CD4-positive, alpha-beta T cell (primary cell): ENCODE measurements around the gene FOXO1. TPM values are rescaled to one million over a fixed set of nuclear protein-coding genes. Genes with fewer than 3 reads are reported as not detected.

Experiments
- ATAC-seq: fragments of 200-7000 bp; cut with Tn5 transposase; one replicate; pipeline ENCODE4 v1.10.0; 2022; ENCODE audit warnings: mild to moderate bottlenecking; ENCODE audit not compliant: poor library complexity
- CTCF ChIA-PET: fragments of 350-600 bp; sonication (Branson Sonifier 250); formaldehyde crosslinking; loops from one replicate; lab custom pipeline; 2021; ENCODE audit warnings: antibody characterized with exemption, inconsistent platforms; lab: Charles Lee
- POLR2A ChIA-PET: fragments of 350-600 bp; sonication (Branson Sonifier 250); formaldehyde crosslinking; loops from one replicate; lab custom pipeline; 2021; ENCODE audit warnings: antibody characterized with exemption, inconsistent platforms; lab: Charles Lee
- DNase-seq, 14 experiments: peaks; one replicate each; pipeline ENCODE4 v3.0.0-alpha.2; 2013 to 2020; ENCODE audit warnings: mixed read lengths in 2 of 14
- H3K27ac ChIP-seq, 2 donors: one replicate each; pipeline versions ENCODE4 v1.5.1 to v1.7.0; 2013; ENCODE audit warnings: low read length in 2 of 2, low read depth in 1 of 2, mild to moderate bottlenecking in 1 of 2
- H3K27me3 ChIP-seq, 2 experiments: 1 replicate in 1 of 2; 2 replicates in 1 of 2; pipeline versions ENCODE4 v1.6.1 to v1.7.0; 2013; ENCODE audit warnings: low read length in 2 of 2, control low read depth in 1 of 2, mild to moderate bottlenecking in 1 of 2, moderate library complexity in 1 of 2; ENCODE audit not compliant: insufficient read depth in 2 of 2, control insufficient read depth in 1 of 2
- H3K36me3 ChIP-seq: one replicate; pipeline ENCODE4 v1.6.1; 2013; ENCODE audit warnings: low read length, control low read depth; ENCODE audit not compliant: insufficient read depth
- H3K4me1 ChIP-seq: one replicate; pipeline ENCODE4 v1.6.1; 2013; ENCODE audit warnings: low read length, control low read depth; ENCODE audit not compliant: insufficient read depth
- H3K4me3 ChIP-seq: one replicate; pipeline ENCODE4 v1.5.1; 2013; ENCODE audit warnings: mild to moderate bottlenecking, low read length, moderate library complexity
- H3K9me3 ChIP-seq, 2 experiments: 1 replicate in 1 of 2; 2 replicates in 1 of 2; pipeline versions ENCODE4 v1.6.1 to v1.7.0; 2013; ENCODE audit warnings: low read length in 2 of 2, mild to moderate bottlenecking in 2 of 2, control low read depth in 1 of 2, moderate library complexity in 1 of 2; ENCODE audit not compliant: control insufficient read depth in 1 of 2, insufficient read depth in 1 of 2
- H3K27ac Mint-ChIP-seq: one replicate; pipeline ENCODE4 v1.8.0; 2020; ENCODE audit warnings: mixed read lengths
- H3K27me3 Mint-ChIP-seq: one replicate; pipeline ENCODE4 v1.8.0; 2021; ENCODE audit warnings: mixed read lengths
- H3K36me3 Mint-ChIP-seq: one replicate; pipeline ENCODE4 v1.8.0; 2021; ENCODE audit warnings: low read depth, mixed read lengths
- H3K4me1 Mint-ChIP-seq: one replicate; pipeline ENCODE4 v1.8.0; 2021; ENCODE audit warnings: low read depth, mixed read lengths
- H3K4me3 Mint-ChIP-seq: one replicate; pipeline ENCODE4 v1.8.0; 2020; ENCODE audit warnings: mild to moderate bottlenecking, mixed read lengths
- H3K9me3 Mint-ChIP-seq: one replicate; pipeline ENCODE4 v1.8.0; 2020; ENCODE audit warnings: mixed read lengths
- intact Hi-C, 2 experiments: fragments of 100-400 bp; cut with DNase I in 1 of 2; cut with micrococcal nuclease in 1 of 2; formaldehyde crosslinking; loops; one replicate each; pipeline versions ENCODE4 v1.15.1 to v1.9.0; 2023 to 2025; cut with DNase I, micrococcal nuclease
- total RNA-seq, 174 experiments: library from RNA in 2 of 174; stranded (reverse) in 2 of 174; gene quantifications; one replicate each; pipeline ENCODE4 v1.2.3 and lab custom pipeline; 2021 to 2026
- TF ChIP-seq, protein P1 (sequence below): fragments of 200-600 bp; IDR thresholded peaks from one replicate; pipeline ENCODE4 v1.8.0; 2022; ENCODE audit warnings: antibody characterized with exemption, mild to moderate bottlenecking

The FOXO1 gene
- total RNA-seq, 2 experiments from 2014 or later: 93.1 to 101 TPM

DNA sequence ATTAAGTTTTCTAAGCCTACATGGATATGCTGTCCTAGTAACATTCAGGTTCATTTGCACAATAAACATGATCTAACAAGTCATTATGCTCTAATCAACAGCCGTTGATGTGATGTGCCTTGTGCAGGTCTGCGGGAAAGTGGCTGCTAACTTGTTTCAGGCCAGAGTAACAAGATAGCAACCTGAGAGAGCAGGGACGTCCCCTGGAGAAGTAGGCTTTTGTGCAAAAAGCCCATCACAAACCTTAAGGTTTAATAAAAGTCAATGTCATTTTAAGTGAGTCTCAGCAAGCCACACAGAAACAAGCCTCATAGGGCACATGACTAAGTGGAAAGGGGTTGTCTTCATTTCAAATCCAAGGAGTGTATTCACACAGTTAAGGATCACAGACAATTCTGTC, 17.6 kb downstream of the FOXO1 start:
- H3K27me3 Mint-ChIP-seq: no peaks in the 10 kb centered on the region
- Histone ChIP-seq H3K9me3 (no peaks in the 10 kb centered on the region), H3K4me1 (peaks cover 69% of the 10 kb centered on the region), H3K36me3 (no peaks in the 10 kb centered on the region), H3K27me3 (no peaks in the 10 kb centered on the region), H3K27ac (no peak overlapping the region), H3K4me3 (no peak overlapping the region)
- H3K4me1 Mint-ChIP-seq: peaks cover 100% of the 10 kb centered on the region
- TF ChIP-seq, protein P1, sequence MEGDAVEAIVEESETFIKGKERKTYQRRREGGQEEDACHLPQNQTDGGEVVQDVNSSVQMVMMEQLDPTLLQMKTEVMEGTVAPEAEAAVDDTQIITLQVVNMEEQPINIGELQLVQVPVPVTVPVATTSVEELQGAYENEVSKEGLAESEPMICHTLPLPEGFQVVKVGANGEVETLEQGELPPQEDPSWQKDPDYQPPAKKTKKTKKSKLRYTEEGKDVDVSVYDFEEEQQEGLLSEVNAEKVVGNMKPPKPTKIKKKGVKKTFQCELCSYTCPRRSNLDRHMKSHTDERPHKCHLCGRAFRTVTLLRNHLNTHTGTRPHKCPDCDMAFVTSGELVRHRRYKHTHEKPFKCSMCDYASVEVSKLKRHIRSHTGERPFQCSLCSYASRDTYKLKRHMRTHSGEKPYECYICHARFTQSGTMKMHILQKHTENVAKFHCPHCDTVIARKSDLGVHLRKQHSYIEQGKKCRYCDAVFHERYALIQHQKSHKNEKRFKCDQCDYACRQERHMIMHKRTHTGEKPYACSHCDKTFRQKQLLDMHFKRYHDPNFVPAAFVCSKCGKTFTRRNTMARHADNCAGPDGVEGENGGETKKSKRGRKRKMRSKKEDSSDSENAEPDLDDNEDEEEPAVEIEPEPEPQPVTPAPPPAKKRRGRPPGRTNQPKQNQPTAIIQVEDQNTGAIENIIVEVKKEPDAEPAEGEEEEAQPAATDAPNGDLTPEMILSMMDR: no peak
- H3K4me3 Mint-ChIP-seq: peak overlapping the region; percentile 22
- intact Hi-C loops: loop anchor here in 1 of 2 experiments (2.0 kb wide), 1 partner anchor 14 kb away; no protein-coding TSS in a partner anchor
- ChIA-PET POLR2A (no interaction called here), CTCF (no interaction called here)
- no peak for ATAC-seq
- DNase-seq: no peak
- no peaks in the 10 kb centered on the region for H3K9me3 Mint-ChIP-seq
- H3K36me3 Mint-ChIP-seq: peaks cover 19% of the 10 kb centered on the region
- peak overlapping the region; percentile 78 for H3K27ac Mint-ChIP-seq

DNA sequence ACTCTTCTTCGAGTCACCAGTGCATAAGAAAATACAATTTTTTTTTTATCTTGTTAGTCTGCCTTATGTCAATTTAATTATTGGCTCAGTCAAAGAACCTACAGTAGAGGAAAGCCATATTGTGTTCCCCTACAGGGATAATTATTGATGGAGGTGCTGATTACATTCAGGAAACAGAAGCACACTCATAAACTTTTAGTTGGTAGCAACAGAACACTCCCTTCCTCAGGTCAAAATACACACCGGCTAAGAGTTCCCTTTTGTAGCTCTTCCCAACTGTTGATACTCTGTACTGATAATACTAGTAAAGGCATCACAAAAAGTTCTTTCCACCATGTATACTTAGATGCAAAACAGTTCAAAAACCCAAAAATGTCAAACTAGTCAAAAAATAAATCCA, 18.4 kb downstream of the FOXO1 start:
- peaks cover 22% of the 10 kb centered on the region for H3K36me3 Mint-ChIP-seq
- Histone ChIP-seq H3K4me1 (peaks cover 65% of the 10 kb centered on the region), H3K36me3 (no peaks in the 10 kb centered on the region), H3K27me3 (no peaks in the 10 kb centered on the region), H3K9me3 (no peaks in the 10 kb centered on the region), H3K27ac (no peak overlapping the region), H3K4me3 (no peak overlapping the region)
- ATAC-seq: no peak
- TF ChIP-seq, protein P1: no peak
- intact Hi-C loops: loop anchor here in 1 of 2 experiments (2.0 kb wide), 1 partner anchor 15 kb away; no protein-coding TSS in a partner anchor
- POLR2A ChIA-PET: interaction anchor here (0.8 to 2.0 kb wide), 4 partner anchors 11 to 83 kb away, joined by 3 to 6 read pairs (median 4); no protein-coding TSS in a partner anchor
- peaks cover 100% of the 10 kb centered on the region for H3K4me1 Mint-ChIP-seq
- CTCF ChIA-PET: interaction anchor here (1.2 to 1.8 kb wide), 2 partner anchors 13 to 578 kb away, joined by 4 read pairs; no protein-coding TSS in a partner anchor
- H3K9me3 Mint-ChIP-seq: no peaks in the 10 kb centered on the region
- H3K27ac Mint-ChIP-seq: peak overlapping the region; percentile 78
- DNase-seq: no peak
- peak overlapping the region; percentile 60 for H3K4me3 Mint-ChIP-seq
- no peaks in the 10 kb centered on the region for H3K27me3 Mint-ChIP-seq

DNA sequence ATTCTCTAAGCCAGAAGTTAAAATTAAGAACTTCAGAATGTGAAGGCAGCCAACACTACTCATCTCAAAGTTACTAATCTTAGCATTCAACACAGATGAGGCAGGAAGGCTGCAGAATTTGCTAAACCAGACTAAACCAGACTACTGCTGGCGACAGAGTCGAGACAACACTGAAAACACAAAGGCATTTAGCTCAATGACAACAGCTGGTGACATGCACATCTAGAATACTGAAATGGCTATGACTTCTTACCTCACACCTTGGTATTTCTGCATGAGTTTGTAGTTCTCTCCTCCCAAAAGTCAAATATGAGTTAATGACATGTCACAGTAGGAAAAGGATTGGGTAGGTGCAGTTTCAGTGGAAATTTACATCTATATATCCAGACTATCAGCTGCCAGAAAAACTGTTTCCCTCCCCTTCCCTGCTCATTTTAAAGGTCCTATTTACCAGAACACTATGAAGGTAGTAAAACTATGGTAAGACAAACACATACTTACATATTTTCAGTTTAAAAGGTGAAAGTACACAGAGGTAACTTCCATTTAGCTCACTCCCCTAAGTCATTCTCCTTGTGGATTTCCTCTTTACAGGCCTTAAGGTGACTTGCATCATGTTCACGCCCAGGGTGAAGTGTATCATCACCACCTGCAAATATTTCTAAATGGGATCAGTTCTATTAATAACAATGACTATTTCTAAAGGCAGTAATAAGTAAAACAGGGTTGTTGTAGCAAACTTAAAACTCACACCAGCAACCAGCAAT, 21.4 kb downstream of the FOXO1 start:
- Mint-ChIP-seq H3K36me3 (peaks cover 39% of the 10 kb centered on the region), H3K9me3 (no peaks in the 10 kb centered on the region), H3K4me3 (peak overlapping the region; percentile 39), H3K27me3 (no peaks in the 10 kb centered on the region), H3K27ac (peak overlapping the region; percentile 78), H3K4me1 (peaks cover 98% of the 10 kb centered on the region)
- ATAC-seq (peak; percentile 73), DNase-seq (peak in 1 of 14 experiments; percentile 18)
- no peak overlapping the region for H3K4me3 ChIP-seq
- ChIA-PET POLR2A (interaction anchor here (0.6 to 1.0 kb wide), 5 partner anchors 8 to 136 kb away, joined by 3 to 5 read pairs (median 3); no protein-coding TSS in a partner anchor), CTCF (interaction anchor here (0.7 kb wide), 1 partner anchor 197 kb away, joined by 3 read pairs; no protein-coding TSS in a partner anchor)
- no peaks in the 10 kb centered on the region for H3K9me3 ChIP-seq
- intact Hi-C loops: no loop called here
- peak overlapping the region in 1 of 2 donors; percentile 3 for H3K27ac ChIP-seq
- peaks cover 68% of the 10 kb centered on the region for H3K4me1 ChIP-seq
- TF ChIP-seq, protein P1: no peak
- H3K36me3 ChIP-seq: no peaks in the 10 kb centered on the region
- no peaks in the 10 kb centered on the region for H3K27me3 ChIP-seq
